Measurements from ENCODE around the gene PMPCA.

Gene PMPCA

GRCh38 chr9:136451221-136451877 is 40.9 kb downstream of the PMPCA start:
- in situ Hi-C loops (cut with MboI; ENCODE audit: low sequenced_read_pairs): no loop called here

- in situ Hi-C loops (cut with MboI; ENCODE audit: low sequenced_read_pairs): no loop called here
Measured at GRCh38 chr9:136453326-136453725, 42.9 kb downstream of the PMPCA start.

- in situ Hi-C loops (cut with MboI; ENCODE audit: low sequenced_read_pairs): no loop called here
Measured at GRCh38 chr9:136454026-136454796, 43.8 kb downstream of the PMPCA start.

- in situ Hi-C loops (cut with MboI; ENCODE audit: low sequenced_read_pairs): no loop called here
Measured at GRCh38 chr9:136455043-136456002, 44.9 kb downstream of the PMPCA start.

GRCh38 chr9:136456258-136456657 is 45.8 kb downstream of the PMPCA start:
- in situ Hi-C loops (cut with MboI; ENCODE audit: low sequenced_read_pairs): no loop called here

- in situ Hi-C loops (cut with MboI; ENCODE audit: low sequenced_read_pairs): no loop called here
Measured at GRCh38 chr9:136457326-136457725, 46.9 kb downstream of the PMPCA start.

GRCh38 chr9:136459425-136459824 is 49.0 kb downstream of the PMPCA start:
- in situ Hi-C loops (cut with MboI; ENCODE audit: low sequenced_read_pairs): no loop called here

- in situ Hi-C loops (cut with MboI; ENCODE audit: low sequenced_read_pairs): no loop called here
Measured at GRCh38 chr9:136460772-136461325, 50.4 kb downstream of the PMPCA start.

GRCh38 chr9:136462664-136463063 is 52.2 kb downstream of the PMPCA start:
- in situ Hi-C loops (cut with MboI; ENCODE audit: low sequenced_read_pairs): no loop called here

- in situ Hi-C loops (cut with MboI; ENCODE audit: low sequenced_read_pairs): no loop called here
Measured at GRCh38 chr9:136463578-136463977, 53.1 kb downstream of the PMPCA start.

GRCh38 chr9:136464241-136464640 is 53.8 kb downstream of the PMPCA start:
- in situ Hi-C loops (cut with MboI; ENCODE audit: low sequenced_read_pairs): no loop called here

- in situ Hi-C loops (cut with MboI; ENCODE audit: low sequenced_read_pairs): no loop called here
Measured at GRCh38 chr9:136465500-136466154, 55.2 kb downstream of the PMPCA start.

- in situ Hi-C loops (cut with MboI; ENCODE audit: low sequenced_read_pairs): no loop called here
Measured at GRCh38 chr9:136466155-136466541, 55.7 kb downstream of the PMPCA start.

GRCh38 chr9:136467766-136468165 is 57.3 kb downstream of the PMPCA start:
- in situ Hi-C loops (cut with MboI; ENCODE audit: low sequenced_read_pairs): no loop called here

GRCh38 chr9:136470356-136470755 is 59.9 kb downstream of the PMPCA start:
- in situ Hi-C loops (cut with MboI; ENCODE audit: low sequenced_read_pairs): no loop called here

- in situ Hi-C loops (cut with MboI; ENCODE audit: low sequenced_read_pairs): no loop called here
Measured at GRCh38 chr9:136470792-136471469, 60.5 kb downstream of the PMPCA start.

- in situ Hi-C loops (cut with MboI; ENCODE audit: low sequenced_read_pairs): no loop called here
Measured at GRCh38 chr9:136471802-136472487, 61.5 kb downstream of the PMPCA start.

- in situ Hi-C loops (cut with MboI; ENCODE audit: low sequenced_read_pairs): no loop called here
Measured at GRCh38 chr9:136472640-136473353, 62.3 kb downstream of the PMPCA start.

GRCh38 chr9:136473354-136473721 is 62.9 kb downstream of the PMPCA start:
- in situ Hi-C loops (cut with MboI; ENCODE audit: low sequenced_read_pairs): no loop called here
